ENCODE data around the gene U2AF2. TPM values are rescaled to one million over a fixed set of nuclear protein-coding genes. Genes with fewer than 3 reads are reported as not detected.
A peak's percentile ranks its signal among the peaks of the same experiment; 100 is the strongest.

The U2AF2 gene
- total and polyA plus RNA-seq, 2 of the 8 experiments (the other 6 are each of a cell fraction or from before 2014, with no cell fraction given), result 162 to 252 TPM

- Histone ChIP-seq H3K27ac (ENCODE audit: low read depth, low read length) (peak overlapping the region; percentile 48), H3K9ac (replicated peaks in 1 of 4; ENCODE audit: extremely low read depth in 1 of 4, low read depth in 3 of 4, low read length in 3 of 4) (peak overlapping the region; percentile 52 to 88 (median 75)), H3K4me2 (ENCODE audit: insufficient read depth in 1 of 2, low read depth in 2 of 2, low read length in 2 of 2) (peak overlapping the region; percentile 90 to 99), H2BK15ac (ENCODE audit: low read length) (no peak overlapping the region), H3K4ac (replicated peaks; ENCODE audit: insufficient read length, low read depth, low read length) (peak overlapping the region; percentile 91), H4K8ac (ENCODE audit: extremely low read depth, insufficient read depth, low read length) (peak overlapping the region; percentile 59), H4K91ac (replicated peaks; ENCODE audit: insufficient read length, low read length) (no peak overlapping the region), H3K4me3 (ENCODE audit: extremely low read depth in 1 of 4, insufficient read depth in 2 of 4, low read depth in 3 of 4, low read length in 4 of 4) (peak overlapping the region; percentile 74 to 98 (median 88)), H2AK5ac (ENCODE audit: low read depth, low read length) (no peak overlapping the region), H2BK20ac (ENCODE audit: low read length) (no peak overlapping the region), H2BK120ac (replicated peaks; ENCODE audit: low read depth, low read length) (no peak overlapping the region), H2BK5ac (ENCODE audit: low read depth, low read length) (0 out of 2 replicates have a peak overlapping the region, but pooled peaks have one; percentile 35), H4K5ac (ENCODE audit: insufficient read length, low read depth, low read length) (no peak overlapping the region), H3K18ac (ENCODE audit: extremely low read depth, low read length) (peak overlapping the region; percentile 48; the same call in 1 of the 2 replicates), H3K4me1 (replicated peaks in 1 of 4; ENCODE audit: control insufficient read depth in 3 of 4, insufficient read depth in 4 of 4, low read length in 3 of 4) (peaks cover 0 to 22% (median 12%) of the 10 kb centered on the region in 4 experiments; a peak in 6 of 7 replicates), H3K36me3 (ENCODE audit: control insufficient read depth in 2 of 4, insufficient read depth in 4 of 4, low read length in 3 of 4) (peaks cover 7 to 13% (median 10%) of the 10 kb centered on the region in 4 experiments), H3K23me2 (ENCODE audit: low read depth, low read length) (peaks cover 36% of the 10 kb centered on the region), H3K79me1 (ENCODE audit: low read depth, low read length) (peaks cover 11% of the 10 kb centered on the region), H4K20me1 (replicated peaks in 1 of 2; ENCODE audit: control insufficient read depth in 1 of 2, insufficient read depth in 2 of 2, low read length in 2 of 2) (peaks cover 0 to 5% of the 10 kb centered on the region in 2 experiments), H3K56ac (replicated peaks; ENCODE audit: insufficient read length, low read depth, low read length) (peak overlapping the region; percentile 90), H3K23ac (ENCODE audit: insufficient read length) (no peak overlapping the region), H3K79me2 (ENCODE audit: control insufficient read depth in 1 of 2, insufficient read depth in 2 of 2, low read length in 2 of 2) (peaks cover 4 to 21% of the 10 kb centered on the region in 2 experiments; a peak in 3 of 4 replicates), H3K9me3 (ENCODE audit: insufficient read depth in 2 of 2, low read depth in 1 of 2, low read length in 1 of 2) (no peaks in the 10 kb centered on the region; a peak in 1 of 4 replicates), H2BK12ac (ENCODE audit: low read depth, low read length) (no peak overlapping the region), H3K27me3 (replicated peaks in 1 of 4; ENCODE audit: control insufficient read depth in 3 of 4, extremely low read depth in 1 of 4, insufficient read depth in 3 of 4, low read length in 3 of 4) (no peaks in the 10 kb centered on the region), H3K14ac (ENCODE audit: insufficient read length) (no peak overlapping the region), H2AFZ (ENCODE audit: low read length) (no peak overlapping the region)
- CTCF ChIA-PET (ENCODE audit: partially characterized antibody), result interaction anchor here (4.0 to 6.9 kb wide), 3 partner anchors 7 to 13 kb away, joined by 18 to 56 read pairs (median 30); no protein-coding TSS in a partner anchor
- POLR2A ChIA-PET (ENCODE audit: partially characterized antibody), result interaction anchor here (0.6 to 9.2 kb wide), 5 partner anchors 9 to 1195 kb away, joined by 3 to 96 read pairs (median 3); partner anchors contain the start of gene LENG8
- DNase-seq (ENCODE audit: low read depth in 1 of 2, low spot score in 2 of 2) (no peak), FAIRE-seq (no peak)
- WGBS, 2 experiments (ENCODE audit: extremely low coverage in 1 of 2, insufficient coverage in 1 of 2, insufficient read length in 1 of 2, insufficient replicate concordance in 2 of 2, low coverage in 1 of 2, low lambda C conversion rate in 2 of 2, missing lambda C conversion rate in 1 of 2), result 58% methylated on average over 11 of the region's 12 CpGs; no CpG with 5 or more reads in 1 of the 2 experiments
- no peak for TF ChIP-seq SIX5 (IDR thresholded peaks at IDR 0.05; ENCODE audit: low read depth, low read length)
- no peak for TF ChIP-seq RNF2 (IDR thresholded peaks at IDR 0.05; ENCODE audit: borderline replicate concordance, low read depth, low read length, missing control alignments, poor library complexity, severe bottlenecking)
- no peak for TF ChIP-seq SP4 (IDR thresholded peaks at IDR 0.05; ENCODE audit: low read length)
- TF ChIP-seq EZH2 (IDR thresholded peaks at IDR 0.05; ENCODE audit: low read depth, low read length, severe bottlenecking), result no peak
- no peak for TF ChIP-seq KDM1A (IDR thresholded peaks at IDR 0.05; ENCODE audit: borderline replicate concordance, low read length)
- TF ChIP-seq KDM5A (IDR thresholded peaks at IDR 0.05; ENCODE audit: low read length), result no peak
- no peak for TF ChIP-seq HDAC6 (IDR thresholded peaks at IDR 0.05; ENCODE audit: low read depth, low read length)
- TF ChIP-seq, protein P1, sequence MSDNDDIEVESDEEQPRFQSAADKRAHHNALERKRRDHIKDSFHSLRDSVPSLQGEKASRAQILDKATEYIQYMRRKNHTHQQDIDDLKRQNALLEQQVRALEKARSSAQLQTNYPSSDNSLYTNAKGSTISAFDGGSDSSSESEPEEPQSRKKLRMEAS (IDR thresholded peaks at IDR 0.05), result no peak
- no peak for TF ChIP-seq BCL11A (IDR thresholded peaks at IDR 0.05; ENCODE audit: low read depth in 2 of 2, low read length in 2 of 2)
- no peak for TF ChIP-seq HDAC2 (IDR thresholded peaks at IDR 0.05; ENCODE audit: borderline replicate concordance in 1 of 2, low read depth in 2 of 2, low read length in 2 of 2)
- no peak for TF ChIP-seq GTF2F1 (IDR thresholded peaks at IDR 0.05; ENCODE audit: borderline replicate concordance, low read depth, low read length)
Measured at GRCh38 chr19:55644191-55644833, 10.5 kb upstream of the U2AF2 start.

Data from H1 (cell line).